HUES64 (cell line): ENCODE measurements around the gene DPP9.

ENCODE experiments used
- H3K27ac ChIP-seq: 2 replicates; pipeline ENCODE4 v1.7.0; 2013; ENCODE audit warnings: low read depth, low read length, inconsistent platforms
- H3K27me3 ChIP-seq: 2 replicates; pipeline ENCODE4 v1.6.1; 2013; ENCODE audit warnings: mild to moderate bottlenecking, low read length; ENCODE audit not compliant: insufficient read depth
- H3K36me3 ChIP-seq: 2 replicates; pipeline ENCODE4 v1.6.1; 2013; ENCODE audit warnings: mild to moderate bottlenecking, low read length; ENCODE audit not compliant: insufficient read depth
- H3K4me1 ChIP-seq: 2 replicates; pipeline ENCODE4 v1.6.1; 2013; ENCODE audit warnings: mild to moderate bottlenecking, low read length, moderate library complexity; ENCODE audit not compliant: insufficient read depth
- H3K4me3 ChIP-seq: 2 replicates; pipeline ENCODE4 v1.5.1; 2013; ENCODE audit warnings: mild to moderate bottlenecking, low read length, moderate library complexity
- H3K9ac ChIP-seq: 2 replicates; pipeline ENCODE4 v1.6.1; 2013; ENCODE audit warnings: mild to moderate bottlenecking, low read depth, low read length
- H3K9me3 ChIP-seq: 2 replicates; pipeline ENCODE4 v1.6.1; 2013; ENCODE audit warnings: low read depth, low read length; ENCODE audit not compliant: insufficient read depth
- WGBS: fragments of 150-250, 120-280 bp; methylation state at CpG from one replicate; pipeline ENCODE4 v1.1.7; 2013; ENCODE audit warnings: missing lambda C conversion rate; 5-methylcytosine and 5-hydroxymethylcytosine counted together

Gene DPP9

GRCh38 chr19:4636761-4637160, 86.9 kb downstream of the DPP9 start:
- Histone ChIP-seq H3K36me3 (no peaks in the 10 kb centered on the region), H3K27ac (no peak overlapping the region), H3K4me3 (peak overlapping the region; percentile 72; the same call in 1 of the 2 replicates), H3K9ac (peak overlapping the region; percentile 47; the same call in 1 of the 2 replicates), H3K27me3 (peaks cover 11% of the 10 kb centered on the region), H3K9me3 (no peaks in the 10 kb centered on the region), H3K4me1 (no peaks in the 10 kb centered on the region)
- 72% methylated on average over 8 of the region's 8 CpGs for whole genome bisulfite sequencing

- H3K36me3 ChIP-seq: no peaks in the 10 kb centered on the region
- H3K9me3 ChIP-seq: no peaks in the 10 kb centered on the region
- no peaks in the 10 kb centered on the region for H3K4me1 ChIP-seq
- H3K27me3 ChIP-seq: peaks cover 11% of the 10 kb centered on the region
- no peak overlapping the region for H3K27ac ChIP-seq
- H3K4me3 ChIP-seq: peak overlapping the region; percentile 72
- peak overlapping the region; percentile 60; the same call in 1 of the 2 replicates for H3K9ac ChIP-seq
- WGBS: under 1% methylated on average over 43 of the region's 43 CpGs
Measured at GRCh38 chr19:4636151-4636717, 87.4 kb downstream of the DPP9 start.

GRCh38 chr19:4635754-4636116, 87.9 kb downstream of the DPP9 start:
- Histone ChIP-seq H3K9ac (peak overlapping the region; percentile 60; the same call in 1 of the 2 replicates), H3K4me1 (no peaks in the 10 kb centered on the region), H3K27me3 (peaks cover 11% of the 10 kb centered on the region), H3K27ac (no peak overlapping the region), H3K9me3 (no peaks in the 10 kb centered on the region), H3K36me3 (no peaks in the 10 kb centered on the region), H3K4me3 (peak overlapping the region; percentile 72)
- 26% methylated on average over 12 of the region's 13 CpGs for WGBS

GRCh38 chr19:4633140-4633967, 90.3 kb downstream of the DPP9 start:
- Histone ChIP-seq H3K36me3 (no peaks in the 10 kb centered on the region), H3K4me3 (no peak overlapping the region), H3K9me3 (no peaks in the 10 kb centered on the region), H3K9ac (no peak overlapping the region), H3K27me3 (peaks cover 11% of the 10 kb centered on the region), H3K27ac (no peak overlapping the region), H3K4me1 (no peaks in the 10 kb centered on the region)
- whole genome bisulfite sequencing: 52% methylated on average over 14 of the region's 14 CpGs
